ENCODE measurements around the gene SMAP2.

SMAP2 gene

DNA sequence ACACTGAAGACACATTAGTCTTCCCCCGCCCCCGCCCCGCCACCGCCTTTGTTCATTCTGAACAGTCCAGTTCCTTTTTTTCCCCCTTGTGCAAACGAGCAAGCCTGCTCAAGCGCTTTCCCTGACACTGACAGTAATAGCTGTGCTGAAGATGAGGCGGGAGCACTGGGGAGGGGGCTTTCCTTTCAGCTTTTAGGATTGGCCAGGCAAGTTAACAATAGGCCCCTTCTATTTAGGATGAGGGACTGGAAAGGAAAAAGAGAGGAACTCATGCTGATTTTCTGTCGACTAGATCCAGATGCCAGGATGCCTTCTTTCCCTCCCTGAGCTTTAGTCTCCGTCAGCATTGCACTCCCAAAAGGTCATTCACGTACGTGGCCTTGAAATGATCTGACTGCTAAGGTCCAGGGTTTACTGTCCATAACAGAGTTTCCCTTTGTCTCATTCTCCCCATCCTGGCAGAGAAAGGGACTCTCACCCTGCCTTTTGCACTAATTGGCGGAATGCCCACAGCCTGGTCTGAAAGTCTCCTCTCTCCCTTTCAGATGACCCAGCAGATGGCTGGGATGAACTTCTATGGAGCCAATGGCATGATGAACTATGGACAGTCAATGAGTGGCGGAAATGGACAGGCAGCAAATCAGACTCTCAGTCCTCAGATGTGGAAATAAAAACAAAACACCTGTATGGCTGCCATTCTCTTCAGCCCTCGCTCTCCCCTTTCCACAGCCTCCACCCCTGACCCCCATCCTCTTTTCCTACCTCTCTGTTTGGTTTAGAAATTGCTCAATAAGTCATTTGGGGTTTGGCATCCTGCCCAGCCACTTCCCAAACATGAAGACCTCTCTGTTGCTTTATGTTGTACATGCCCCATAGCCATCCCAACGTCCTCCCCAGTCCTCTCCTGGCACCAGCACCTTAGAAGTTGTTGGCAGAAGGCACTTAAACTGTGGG is 48.2 kb downstream of the SMAP2 start:
- TF ChIP-seq, protein P1, sequence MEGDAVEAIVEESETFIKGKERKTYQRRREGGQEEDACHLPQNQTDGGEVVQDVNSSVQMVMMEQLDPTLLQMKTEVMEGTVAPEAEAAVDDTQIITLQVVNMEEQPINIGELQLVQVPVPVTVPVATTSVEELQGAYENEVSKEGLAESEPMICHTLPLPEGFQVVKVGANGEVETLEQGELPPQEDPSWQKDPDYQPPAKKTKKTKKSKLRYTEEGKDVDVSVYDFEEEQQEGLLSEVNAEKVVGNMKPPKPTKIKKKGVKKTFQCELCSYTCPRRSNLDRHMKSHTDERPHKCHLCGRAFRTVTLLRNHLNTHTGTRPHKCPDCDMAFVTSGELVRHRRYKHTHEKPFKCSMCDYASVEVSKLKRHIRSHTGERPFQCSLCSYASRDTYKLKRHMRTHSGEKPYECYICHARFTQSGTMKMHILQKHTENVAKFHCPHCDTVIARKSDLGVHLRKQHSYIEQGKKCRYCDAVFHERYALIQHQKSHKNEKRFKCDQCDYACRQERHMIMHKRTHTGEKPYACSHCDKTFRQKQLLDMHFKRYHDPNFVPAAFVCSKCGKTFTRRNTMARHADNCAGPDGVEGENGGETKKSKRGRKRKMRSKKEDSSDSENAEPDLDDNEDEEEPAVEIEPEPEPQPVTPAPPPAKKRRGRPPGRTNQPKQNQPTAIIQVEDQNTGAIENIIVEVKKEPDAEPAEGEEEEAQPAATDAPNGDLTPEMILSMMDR (conservative IDR thresholded peaks at IDR 0.05; ENCODE audit: low read depth, low read length) = no peak
- H3K4me3 ChIP-seq (ENCODE audit: low read depth, low read length) = no peak overlapping the region
- DNase-seq (ENCODE audit: low read depth) = peak; percentile 19

DNA sequence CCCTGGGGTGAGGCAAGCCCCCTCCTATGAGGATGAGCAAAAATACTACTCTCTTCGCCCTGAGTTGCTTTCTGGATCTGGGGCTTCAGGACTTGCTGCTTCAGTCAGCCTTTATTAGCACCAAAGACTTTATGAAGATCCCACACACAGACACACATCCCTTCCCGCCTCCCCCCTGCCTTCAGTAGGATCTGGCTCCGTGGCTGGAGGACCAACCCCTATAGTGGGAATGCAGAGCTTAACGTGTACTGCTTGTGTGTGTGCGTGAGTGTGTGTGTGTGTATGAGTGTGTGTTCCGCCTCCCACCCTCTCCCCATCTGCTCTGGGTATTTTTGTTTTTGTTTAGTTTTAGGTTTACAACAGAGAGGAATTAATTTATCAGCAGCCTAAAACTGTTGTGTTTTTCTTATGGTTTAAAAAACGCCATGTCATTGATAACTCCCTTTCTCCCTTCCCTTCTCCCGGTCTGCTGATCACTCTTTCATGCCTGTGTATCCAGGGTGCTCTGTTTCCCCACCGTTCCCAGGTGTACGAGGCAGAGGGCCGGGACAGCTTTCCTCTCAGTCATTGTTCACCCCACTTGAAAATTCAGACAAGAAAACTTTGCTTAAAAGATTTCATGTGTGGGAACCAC is 49.2 kb downstream of the SMAP2 start:
- no peak overlapping the region for H3K4me3 ChIP-seq (ENCODE audit: low read depth, low read length)
- DNase-seq (ENCODE audit: low read depth) = no peak
- TF ChIP-seq, protein P1 (conservative IDR thresholded peaks at IDR 0.05; ENCODE audit: low read depth, low read length) = no peak

DNA sequence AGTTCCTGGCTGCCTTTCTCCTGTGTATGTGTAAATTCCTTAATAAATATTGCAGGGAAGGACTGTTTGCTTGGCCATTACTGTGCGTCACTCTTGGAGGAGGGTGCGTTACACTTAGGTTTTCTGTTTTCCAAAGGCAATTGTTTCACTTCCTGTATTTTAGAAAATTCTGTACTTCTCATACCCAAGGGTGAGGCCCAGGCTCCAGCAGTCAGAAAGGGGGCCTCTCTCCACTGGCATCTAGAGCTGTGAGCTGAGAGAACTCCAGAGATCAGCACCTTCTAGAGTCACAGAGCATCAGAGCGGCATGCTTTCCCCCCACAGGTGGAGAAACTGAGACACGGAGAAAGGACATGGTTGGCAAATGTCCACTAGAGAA is 49.7 kb downstream of the SMAP2 start:
- no peak overlapping the region for H3K4me3 ChIP-seq (ENCODE audit: low read depth, low read length)
- TF ChIP-seq, protein P1 (conservative IDR thresholded peaks at IDR 0.05; ENCODE audit: low read depth, low read length) = no peak
- no peak for DNase-seq (ENCODE audit: low read depth)

DNA sequence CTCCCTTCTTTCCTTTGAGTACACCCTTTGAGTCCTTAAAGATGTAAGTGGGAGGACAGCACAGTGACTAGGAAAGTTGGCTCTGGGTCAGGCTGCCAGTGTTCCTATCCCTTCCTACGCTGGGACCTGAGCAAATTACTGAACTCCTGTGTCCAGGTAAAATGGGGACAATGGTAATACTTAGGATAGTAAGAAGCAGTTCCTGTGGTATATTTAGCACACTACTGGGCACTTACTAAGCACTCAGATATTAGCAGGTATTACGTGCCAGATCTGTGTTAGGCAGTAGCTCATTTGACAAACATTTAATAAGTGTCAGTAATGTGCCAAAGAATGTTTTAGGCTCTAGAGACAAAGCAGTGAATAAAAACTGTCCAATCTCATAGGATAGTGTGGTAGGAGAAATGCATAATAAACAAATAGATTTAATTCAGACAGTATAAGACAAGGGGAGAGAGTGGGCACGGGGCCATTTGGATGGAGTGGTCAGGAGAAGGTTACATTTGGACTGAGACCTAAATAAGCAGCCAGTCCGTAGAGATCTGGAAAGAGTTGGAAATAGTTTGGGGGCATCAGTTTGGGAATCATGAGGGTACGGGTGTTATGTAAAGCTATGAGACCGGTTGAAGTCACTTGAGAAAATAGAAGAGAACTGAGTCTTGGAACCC is 50.6 kb downstream of the SMAP2 start:
- TF ChIP-seq, protein P1 (conservative IDR thresholded peaks at IDR 0.05; ENCODE audit: low read depth, low read length) = no peak
- no peak for DNase-seq (ENCODE audit: low read depth)
- no peak overlapping the region for H3K4me3 ChIP-seq (ENCODE audit: low read depth, low read length)

DNA sequence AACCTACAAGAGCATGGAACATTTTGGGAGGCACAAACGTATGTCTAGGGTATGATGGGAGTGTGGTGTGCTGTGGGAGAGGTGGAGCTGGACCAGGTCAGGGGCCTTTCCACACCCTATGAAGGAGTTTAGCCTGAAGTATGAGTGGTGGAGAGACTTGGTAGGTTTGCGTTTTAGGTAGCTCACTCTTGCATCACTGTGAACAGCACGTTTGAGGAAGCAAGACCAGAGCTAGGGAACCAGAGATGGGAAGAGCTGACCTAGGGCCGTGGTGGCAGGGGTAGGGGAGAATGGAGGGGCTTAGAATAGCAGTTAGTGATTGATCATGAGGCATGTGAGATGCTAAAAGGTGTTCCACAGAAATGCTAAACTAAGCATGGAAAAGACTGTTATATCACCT is 51.7 kb downstream of the SMAP2 start:
- TF ChIP-seq, protein P1 (conservative IDR thresholded peaks at IDR 0.05; ENCODE audit: low read depth, low read length) = no peak
- H3K4me3 ChIP-seq (ENCODE audit: low read depth, low read length) = no peak overlapping the region
- no peak for DNase-seq (ENCODE audit: low read depth)

DNA sequence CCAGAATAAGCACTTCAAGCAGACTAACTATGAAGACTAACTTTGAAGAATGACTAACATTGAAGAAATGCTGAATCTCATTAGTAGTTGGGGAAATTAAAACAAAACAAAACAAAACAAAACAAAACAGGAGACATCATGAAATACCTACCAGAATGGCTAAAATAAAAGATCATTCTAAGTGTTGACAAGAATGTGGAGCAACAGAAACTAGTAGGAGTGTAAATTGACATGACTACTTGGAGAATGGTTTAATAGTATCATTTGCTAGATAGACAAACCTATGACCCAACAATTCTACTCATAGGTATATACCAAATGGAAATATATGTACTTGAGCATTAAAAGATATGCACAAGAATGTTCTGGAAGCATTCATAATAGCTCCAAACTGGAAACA is 57.9 kb downstream of the SMAP2 start:
- no peak for DNase-seq (ENCODE audit: low read depth)
- H3K4me3 ChIP-seq (ENCODE audit: low read depth, low read length) = no peak overlapping the region
- TF ChIP-seq, protein P1 (conservative IDR thresholded peaks at IDR 0.05; ENCODE audit: low read depth, low read length) = no peak

Data from choroid plexus epithelial cell (primary cell).